ENCODE data around the gene CST3. TPM values are rescaled to one million over a fixed set of nuclear protein-coding genes. Genes with fewer than 3 reads are reported as not detected.
"Not testable (repeated sequence)": the region's sequence is repeated elsewhere in the genome, so short reads cannot be mapped to it uniquely, and the experiment has no call there.

CST3 gene
- total and polyA plus RNA-seq, 3 experiments from 2014 or later, result 3.0 to 5.3 (median 4.9) TPM

GRCh38 chr20:23627501-23627900 lies 10.3 kb downstream of the CST3 start:
- POLR2A ChIA-PET, result no interaction called here
- CTCF ChIA-PET, result no interaction called here
- Mint-ChIP-seq H3K9me3 (peaks cover 0 to 2% (median 0%) of the 10 kb centered on the region in 5 donors), H3K36me3 (no peaks in the 10 kb centered on the region), H3K27me3 (peaks cover 6 to 29% of the 10 kb centered on the region in 2 donors), H3K4me1 (peaks cover 0 to 6% (median 0%) of the 10 kb centered on the region in 3 donors), H3K27ac (no peak overlapping the region), H3K4me3 (no peak overlapping the region)
- Histone ChIP-seq H3K4me3 (ENCODE audit: low read length) (no peak overlapping the region), H3K27ac (ENCODE audit: low read depth, low read length) (no peak overlapping the region), H3K36me3 (ENCODE audit: insufficient read depth, low read length) (no peaks in the 10 kb centered on the region), H3K9me3 (ENCODE audit: low read length) (no peaks in the 10 kb centered on the region), H3K27me3 (ENCODE audit: insufficient read depth, low read length, poor library complexity, severe bottlenecking) (no peaks in the 10 kb centered on the region), H3K4me1 (ENCODE audit: insufficient read depth, low read length) (no peaks in the 10 kb centered on the region)
- no peak for DNase-seq

DNA sequence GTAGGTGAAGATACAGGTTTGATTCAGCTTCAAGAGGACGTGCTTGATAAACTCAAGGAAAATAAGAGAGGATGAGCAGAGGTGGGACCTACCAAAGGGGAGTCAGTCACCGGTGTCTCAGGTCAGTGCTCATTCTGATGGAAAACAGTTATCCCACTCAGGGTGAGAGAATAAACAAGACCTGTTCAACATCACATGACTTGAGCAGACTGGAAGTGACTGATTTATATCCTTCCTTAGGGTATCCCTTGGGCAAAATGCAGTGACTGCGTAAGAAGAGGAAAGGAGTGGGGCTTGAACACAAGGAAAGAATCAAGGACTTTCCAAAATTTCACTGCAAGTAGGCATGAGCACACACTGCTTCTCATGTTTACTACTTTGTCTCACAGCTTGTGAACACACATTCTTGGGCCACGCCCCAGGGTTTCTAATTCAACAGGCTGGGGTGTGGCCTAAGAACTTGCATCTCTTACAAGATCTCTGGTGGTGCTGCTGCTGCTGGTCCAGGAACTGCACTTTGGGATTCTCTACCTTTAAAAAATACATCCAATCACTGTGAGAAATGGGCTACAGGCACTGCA lies 11.6 kb downstream of the CST3 start:
- no peak overlapping the region for H3K27ac ChIP-seq (ENCODE audit: low read depth, low read length)
- H3K36me3 Mint-ChIP-seq, result no peaks in the 10 kb centered on the region
- ChIA-PET POLR2A (no interaction called here), CTCF (no interaction called here)
- no peaks in the 10 kb centered on the region for H3K9me3 ChIP-seq (ENCODE audit: low read length)
- peaks cover 8 to 34% of the 10 kb centered on the region in 2 donors for H3K27me3 Mint-ChIP-seq
- DNase-seq, result no peak
- no peaks in the 10 kb centered on the region for H3K4me1 ChIP-seq (ENCODE audit: insufficient read depth, low read length)
- peaks cover 0 to 6% (median 0%) of the 10 kb centered on the region in 3 donors for H3K4me1 Mint-ChIP-seq
- H3K27ac Mint-ChIP-seq, result no peak overlapping the region
- no peaks in the 10 kb centered on the region for H3K36me3 ChIP-seq (ENCODE audit: insufficient read depth, low read length)
- no peak overlapping the region for H3K4me3 ChIP-seq (ENCODE audit: low read length)
- H3K4me3 Mint-ChIP-seq, result no peak overlapping the region
- peaks cover 3% of the 10 kb centered on the region for H3K27me3 ChIP-seq (ENCODE audit: insufficient read depth, low read length, poor library complexity, severe bottlenecking)
- H3K9me3 Mint-ChIP-seq, result peaks cover 0 to 2% (median 0%) of the 10 kb centered on the region in 5 donors

DNA sequence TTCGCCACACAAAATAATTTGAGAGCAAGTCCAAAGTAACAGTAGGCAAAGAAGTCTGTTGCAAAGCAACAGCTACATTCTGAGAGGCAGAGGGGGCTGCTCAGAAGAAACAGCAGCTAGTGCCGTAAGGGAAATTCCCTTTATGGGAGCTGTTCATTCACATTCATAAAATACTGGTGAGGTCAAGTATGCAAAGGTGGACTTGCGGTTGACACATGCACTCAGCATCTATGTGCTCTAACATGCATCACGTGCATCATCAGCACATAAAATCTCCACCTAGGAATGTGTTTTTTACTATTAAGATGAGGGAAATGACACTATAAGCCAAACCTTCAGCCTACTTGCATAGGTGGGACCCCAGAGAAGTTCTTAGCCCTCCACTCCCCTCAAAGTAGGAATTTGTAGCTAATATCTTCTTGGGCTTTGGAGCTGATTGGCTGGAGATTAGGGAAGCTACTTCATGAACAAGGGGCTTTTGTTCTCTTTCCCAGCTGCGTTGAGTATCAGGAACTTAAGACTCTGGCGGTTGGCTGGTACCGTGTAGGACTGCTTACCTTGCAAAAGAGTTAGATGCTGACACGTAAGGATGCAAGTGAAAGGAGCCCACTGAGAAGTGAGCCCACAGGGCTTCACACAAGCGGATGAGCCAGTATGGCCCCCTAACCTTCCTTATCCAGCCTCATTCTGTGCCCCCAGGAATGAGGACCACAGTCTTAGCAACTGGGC lies 12.4 kb downstream of the CST3 start:
- no peak overlapping the region for H3K4me3 ChIP-seq (ENCODE audit: low read length)
- H3K27ac ChIP-seq (ENCODE audit: low read depth, low read length), result no peak overlapping the region
- no peaks in the 10 kb centered on the region for H3K36me3 ChIP-seq (ENCODE audit: insufficient read depth, low read length)
- peaks cover 3% of the 10 kb centered on the region for H3K27me3 ChIP-seq (ENCODE audit: insufficient read depth, low read length, poor library complexity, severe bottlenecking)
- H3K9me3 Mint-ChIP-seq, result peaks cover 0 to 2% (median 0%) of the 10 kb centered on the region in 5 donors
- no peak overlapping the region for H3K27ac Mint-ChIP-seq
- H3K36me3 Mint-ChIP-seq, result no peaks in the 10 kb centered on the region
- H3K9me3 ChIP-seq (ENCODE audit: low read length), result no peaks in the 10 kb centered on the region
- no peaks in the 10 kb centered on the region for H3K4me1 ChIP-seq (ENCODE audit: insufficient read depth, low read length)
- H3K4me3 Mint-ChIP-seq, result no peak overlapping the region
- CTCF ChIA-PET, result no interaction called here
- no peak for DNase-seq
- peaks cover 0 to 6% (median 0%) of the 10 kb centered on the region in 3 donors for H3K4me1 Mint-ChIP-seq
- POLR2A ChIA-PET, result no interaction called here
- H3K27me3 Mint-ChIP-seq, result peaks cover 8 to 34% of the 10 kb centered on the region in 2 donors

DNA sequence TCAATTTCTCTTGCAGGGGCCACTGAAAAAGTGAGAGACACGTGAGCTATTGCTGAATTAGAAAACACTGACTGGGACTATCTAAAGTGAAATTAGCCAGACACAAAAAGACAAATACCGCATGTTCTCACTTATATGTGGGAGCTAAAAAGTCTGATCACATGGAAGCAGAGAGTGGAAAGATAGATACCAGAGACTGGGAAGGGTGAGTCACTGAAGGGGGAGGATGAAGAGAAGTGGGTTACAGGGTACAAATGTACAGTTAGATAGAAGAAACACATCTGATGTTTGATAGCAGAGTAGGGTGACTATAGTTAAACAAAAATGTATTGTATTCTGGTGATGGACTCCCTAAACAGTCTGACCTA lies 13.4 kb downstream of the CST3 start:
- H3K27ac ChIP-seq (ENCODE audit: low read depth, low read length), result no peak overlapping the region
- Mint-ChIP-seq H3K27me3 (peaks cover 8 to 36% of the 10 kb centered on the region in 2 donors), H3K27ac (no peak overlapping the region), H3K36me3 (no peaks in the 10 kb centered on the region), H3K9me3 (peaks cover 0 to 2% (median 0%) of the 10 kb centered on the region in 5 donors), H3K4me3 (no peak overlapping the region), H3K4me1 (peaks cover 0 to 6% (median 0%) of the 10 kb centered on the region in 3 donors)
- H3K9me3 ChIP-seq (ENCODE audit: low read length), result no peaks in the 10 kb centered on the region
- no peaks in the 10 kb centered on the region for H3K36me3 ChIP-seq (ENCODE audit: insufficient read depth, low read length)
- DNase-seq, result no peak
- H3K4me3 ChIP-seq (ENCODE audit: low read length), result no peak overlapping the region
- CTCF ChIA-PET, result no interaction called here
- no peaks in the 10 kb centered on the region for H3K4me1 ChIP-seq (ENCODE audit: insufficient read depth, low read length)
- peaks cover 3% of the 10 kb centered on the region for H3K27me3 ChIP-seq (ENCODE audit: insufficient read depth, low read length, poor library complexity, severe bottlenecking)
- POLR2A ChIA-PET, result no interaction called here

GRCh38 chr20:23623666-23624323 lies 14.0 kb downstream of the CST3 start:
- Histone ChIP-seq H3K4me3 (ENCODE audit: low read length) (no peak overlapping the region), H3K27me3 (ENCODE audit: insufficient read depth, low read length, poor library complexity, severe bottlenecking) (peaks cover 3% of the 10 kb centered on the region), H3K36me3 (ENCODE audit: insufficient read depth, low read length) (no peaks in the 10 kb centered on the region), H3K27ac (ENCODE audit: low read depth, low read length) (no peak overlapping the region), H3K9me3 (ENCODE audit: low read length) (no peaks in the 10 kb centered on the region), H3K4me1 (ENCODE audit: insufficient read depth, low read length) (no peaks in the 10 kb centered on the region)
- Mint-ChIP-seq H3K4me1 (peaks cover 0 to 6% (median 0%) of the 10 kb centered on the region in 3 donors), H3K27me3 (peaks cover 8 to 34% of the 10 kb centered on the region in 2 donors), H3K9me3 (peaks cover 0 to 2% (median 0%) of the 10 kb centered on the region in 5 donors), H3K4me3 (no peak overlapping the region), H3K36me3 (no peaks in the 10 kb centered on the region), H3K27ac (no peak overlapping the region)
- no peak for DNase-seq
- POLR2A ChIA-PET, result no interaction called here
- CTCF ChIA-PET, result no interaction called here

DNA sequence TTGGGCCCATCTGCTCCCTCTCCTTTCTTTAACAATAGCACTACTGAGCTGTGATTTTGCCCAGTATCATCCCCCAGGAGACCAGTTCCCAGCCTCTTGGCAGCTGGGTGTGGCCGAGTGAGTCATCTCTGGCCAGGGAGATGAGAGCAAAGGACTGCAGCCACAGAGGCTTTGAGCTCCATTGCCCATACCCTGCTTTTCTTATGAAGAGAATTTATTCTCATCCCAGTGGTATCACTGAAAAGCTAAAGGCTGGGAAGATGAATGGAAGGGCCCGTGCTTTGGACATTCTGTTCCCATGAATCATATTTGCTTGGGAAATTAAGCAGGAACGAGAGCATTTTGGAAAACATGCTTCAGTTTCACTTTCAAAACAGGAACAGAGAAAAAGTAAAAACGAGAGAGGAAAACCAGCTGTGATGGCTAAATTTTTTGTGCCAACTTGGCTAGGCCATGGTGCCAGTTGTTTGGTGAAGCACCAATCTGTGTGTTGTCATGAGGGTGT lies 14.9 kb downstream of the CST3 start:
- no peak for DNase-seq
- H3K36me3 ChIP-seq (ENCODE audit: insufficient read depth, low read length), result no peaks in the 10 kb centered on the region
- H3K27me3 ChIP-seq (ENCODE audit: insufficient read depth, low read length, poor library complexity, severe bottlenecking), result peaks cover 3% of the 10 kb centered on the region
- H3K27ac Mint-ChIP-seq, result no peak overlapping the region
- H3K27me3 Mint-ChIP-seq, result peaks cover 9 to 37% of the 10 kb centered on the region in 2 donors
- H3K9me3 ChIP-seq (ENCODE audit: low read length), result no peaks in the 10 kb centered on the region
- peaks cover 0 to 6% (median 0%) of the 10 kb centered on the region in 3 donors for H3K4me1 Mint-ChIP-seq
- ChIA-PET CTCF (no interaction called here), POLR2A (no interaction called here)
- H3K4me3 ChIP-seq (ENCODE audit: low read length), result no peak overlapping the region
- no peak overlapping the region for H3K4me3 Mint-ChIP-seq
- H3K4me1 ChIP-seq (ENCODE audit: insufficient read depth, low read length), result no peaks in the 10 kb centered on the region
- H3K36me3 Mint-ChIP-seq, result no peaks in the 10 kb centered on the region
- no peak overlapping the region for H3K27ac ChIP-seq (ENCODE audit: low read depth, low read length)
- peaks cover 0 to 2% (median 0%) of the 10 kb centered on the region in 5 donors for H3K9me3 Mint-ChIP-seq

DNA sequence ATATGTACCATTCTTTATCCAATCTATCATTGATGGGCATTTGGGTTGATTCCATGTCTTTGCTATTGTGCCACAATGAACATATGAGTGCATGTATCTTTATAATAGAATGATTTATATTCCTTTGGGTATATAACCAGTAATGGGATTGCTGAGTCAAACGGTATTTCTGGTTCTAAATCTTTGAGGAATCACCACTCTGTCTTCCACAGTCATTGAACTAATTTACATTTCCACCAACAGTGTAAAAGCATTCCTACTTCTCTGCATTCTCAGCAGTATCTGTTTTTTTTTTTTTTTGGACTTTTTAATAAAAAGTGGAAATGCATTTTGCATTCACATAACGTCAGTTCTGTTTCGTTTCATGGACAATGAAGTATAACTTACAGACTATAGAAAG lies 15.4 kb downstream of the CST3 start:
- H3K4me3 Mint-ChIP-seq; H3K27ac ChIP-seq (ENCODE audit: low read depth, low read length); DNase-seq; CTCF ChIA-PET; H3K36me3 ChIP-seq (ENCODE audit: insufficient read depth, low read length); H3K4me1 Mint-ChIP-seq; H3K4me3 ChIP-seq (ENCODE audit: low read length); H3K4me1 ChIP-seq (ENCODE audit: insufficient read depth, low read length); H3K36me3 Mint-ChIP-seq; H3K27ac Mint-ChIP-seq; H3K9me3 Mint-ChIP-seq; H3K27me3 ChIP-seq (ENCODE audit: insufficient read depth, low read length, poor library complexity, severe bottlenecking); H3K9me3 ChIP-seq (ENCODE audit: low read length); POLR2A ChIA-PET: not testable (repeated sequence)
- peaks cover 9 to 37% of the 10 kb centered on the region in 2 donors for H3K27me3 Mint-ChIP-seq

DNA sequence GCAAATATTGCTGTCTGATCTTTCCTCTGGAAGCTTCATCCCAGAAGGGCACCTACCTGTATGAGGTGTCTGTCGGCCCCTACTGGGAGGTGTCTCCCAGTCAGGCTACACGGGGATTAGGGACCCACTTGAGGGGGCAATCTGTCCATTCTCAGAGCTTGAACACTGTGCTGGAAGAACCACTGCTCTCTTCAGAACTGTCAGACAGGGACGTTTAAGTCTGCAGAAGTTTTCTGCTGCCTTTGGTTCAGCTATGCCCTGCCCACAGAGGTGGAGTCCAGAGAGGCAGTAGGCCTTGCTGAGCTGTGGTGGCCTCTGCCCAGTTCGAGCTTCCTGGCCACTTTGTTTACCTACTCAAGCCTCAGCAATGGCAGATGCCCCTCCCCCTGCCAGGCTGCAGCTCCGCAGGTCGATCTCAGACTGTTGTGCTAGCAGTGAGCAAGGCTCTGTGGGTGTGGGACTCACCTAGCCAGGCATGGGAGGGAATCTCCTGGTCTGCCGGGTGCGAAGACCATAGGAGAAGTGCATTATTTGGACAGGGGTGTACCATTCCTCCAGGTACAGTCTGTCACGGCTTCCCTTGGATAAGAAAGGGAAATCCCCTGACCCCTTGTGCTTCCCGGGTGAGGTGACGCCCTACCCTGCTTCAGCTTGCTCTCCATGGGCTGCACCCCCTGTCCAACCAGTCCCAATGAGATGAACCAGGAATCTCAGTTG lies 16.9 kb downstream of the CST3 start:
- H3K36me3 Mint-ChIP-seq; H3K27me3 ChIP-seq (ENCODE audit: insufficient read depth, low read length, poor library complexity, severe bottlenecking); H3K9me3 Mint-ChIP-seq; H3K9me3 ChIP-seq (ENCODE audit: low read length); H3K27ac Mint-ChIP-seq; H3K4me1 Mint-ChIP-seq; H3K4me1 ChIP-seq (ENCODE audit: insufficient read depth, low read length); H3K4me3 ChIP-seq (ENCODE audit: low read length); H3K36me3 ChIP-seq (ENCODE audit: insufficient read depth, low read length); H3K27ac ChIP-seq (ENCODE audit: low read depth, low read length); H3K4me3 Mint-ChIP-seq; DNase-seq; POLR2A ChIA-PET; CTCF ChIA-PET: not testable (repeated sequence)
- peaks cover 12 to 40% of the 10 kb centered on the region in 2 donors for H3K27me3 Mint-ChIP-seq
